ENCODE measurements around the gene FNDC3B.

FNDC3B gene

GRCh38 chr3:172150913-172151650 lies 111.7 kb downstream of the FNDC3B start:
- DNase-seq (ENCODE audit: low read depth) = no peak

- no peak for DNase-seq (ENCODE audit: low read depth)
Observed at GRCh38 chr3:172151651-172152649, 112.6 kb downstream of the FNDC3B start.

GRCh38 chr3:172152874-172153273 lies 113.5 kb downstream of the FNDC3B start:
- DNase-seq (ENCODE audit: low read depth) = no peak

- no peak for DNase-seq (ENCODE audit: low read depth)
Observed at GRCh38 chr3:172153335-172153861, 114.0 kb downstream of the FNDC3B start.

GRCh38 chr3:172154768-172155664 lies 115.6 kb downstream of the FNDC3B start:
- DNase-seq (ENCODE audit: low read depth) = no peak

- no peak for DNase-seq (ENCODE audit: low read depth)
Observed at GRCh38 chr3:172155897-172156585, 116.7 kb downstream of the FNDC3B start.

- no peak for DNase-seq (ENCODE audit: low read depth)
Observed at GRCh38 chr3:172156586-172156955, 117.2 kb downstream of the FNDC3B start.

- DNase-seq (ENCODE audit: low read depth) = no peak
Observed at GRCh38 chr3:172157564-172158258, 118.3 kb downstream of the FNDC3B start.

- DNase-seq (ENCODE audit: low read depth) = no peak
Observed at GRCh38 chr3:172158741-172159140, 119.4 kb downstream of the FNDC3B start.

- DNase-seq (ENCODE audit: low read depth) = no peak
Observed at GRCh38 chr3:172159376-172159775, 120.0 kb downstream of the FNDC3B start.

- no peak for DNase-seq (ENCODE audit: low read depth)
Observed at GRCh38 chr3:172159962-172160538, 120.7 kb downstream of the FNDC3B start.

GRCh38 chr3:172161133-172161789 lies 121.9 kb downstream of the FNDC3B start:
- no peak for DNase-seq (ENCODE audit: low read depth)

- DNase-seq (ENCODE audit: low read depth) = no peak
Observed at GRCh38 chr3:172161959-172162358, 122.6 kb downstream of the FNDC3B start.

GRCh38 chr3:172163320-172163719 lies 123.9 kb downstream of the FNDC3B start:
- no peak for DNase-seq (ENCODE audit: low read depth)

GRCh38 chr3:172164620-172165362 lies 125.4 kb downstream of the FNDC3B start:
- no peak for DNase-seq (ENCODE audit: low read depth)

GRCh38 chr3:172166261-172166660 lies 126.9 kb downstream of the FNDC3B start:
- no peak for DNase-seq (ENCODE audit: low read depth)

GRCh38 chr3:172166890-172167289 lies 127.5 kb downstream of the FNDC3B start:
- DNase-seq (ENCODE audit: low read depth) = no peak

- no peak for DNase-seq (ENCODE audit: low read depth)
Observed at GRCh38 chr3:172167892-172168648, 128.7 kb downstream of the FNDC3B start.

Data from activated gamma-delta T cell treated with anti-CD3 and anti-CD28 coated beads, Interleukin-2, amount 50 U/mL, for 16 hours (primary cell).